Mammary epithelial cell (primary cell): ENCODE measurements around the gene GLB1L.

Experiments used
- CTCF ChIP-seq, 2 donors: IDR thresholded peaks in 1 of 2; conservative IDR thresholded peaks in 1 of 2; 2 replicates each; pipeline ENCODE4 v1.5.1; 2011 to 2012; ENCODE audit warnings: inconsistent platforms in 2 of 2, low read length in 2 of 2, mild to moderate bottlenecking in 2 of 2, control low read depth in 1 of 2, low read depth in 1 of 2; ENCODE audit not compliant: insufficient read depth in 1 of 2; ENCODE audit errors: extremely low read depth in 1 of 2
- EZH2 ChIP-seq: IDR thresholded peaks from 2 replicates; pipeline ENCODE4 v1.6.1; 2012; ENCODE audit warnings: low read length, inconsistent platforms, borderline replicate concordance

GRCh38 chr2:219279151-219279915 lies 34.1 kb upstream of the GLB1L start, which contains the start of gene DNAJB2:
- TF ChIP-seq CTCF (conservative IDR thresholded peaks at IDR 0.05 in 1 of 2, IDR thresholded peaks at IDR 0.05 in 1 of 2; ENCODE audit: extremely low read depth in 1 of 2, insufficient read depth in 1 of 2, low read depth in 1 of 2, low read length in 2 of 2) (peak in 1 of 2 donors; percentile 10), EZH2 (no peak)
